HEK293 (cell line): ENCODE data around the gene C4orf36.

ENCODE experiments used
- CTCF ChIA-PET: fragments of 350-600 bp; formaldehyde crosslinking; extraction: SDS; loops from one replicate; lab custom pipeline; 2021; ENCODE audit warnings: antibody characterized with exemption; lab: Yijun Ruan, JAX
- POLR2A ChIA-PET: fragments of 300-600 bp; formaldehyde crosslinking; extraction: SDS; loops from one replicate; lab custom pipeline; 2020; ENCODE audit warnings: antibody characterized with exemption, inconsistent platforms; lab: Yijun Ruan, JAX
- H3K27ac ChIP-seq: fragments of 200-500 bp; sonication (Bioruptor generic); 2 replicates; pipeline ENCODE4 v1.5.1; 2014; ENCODE audit warnings: low read depth, low read length, control low read depth, inconsistent platforms; ENCODE audit errors: extremely low read depth
- H3K36me3 ChIP-seq, 2 experiments: fragments of 200-500 bp in 1 of 2; sonication (Bioruptor generic) in 1 of 2; 1 replicate in 1 of 2; 2 replicates in 1 of 2; pipeline ENCODE4 v1.5.1; 2014 to 2017; ENCODE audit warnings: inconsistent platforms in 2 of 2, low read length in 2 of 2; ENCODE audit not compliant: control insufficient read depth in 2 of 2, insufficient read depth in 1 of 2
- H3K4me1 ChIP-seq: fragments of 200-500 bp; sonication (Bioruptor generic); 2 replicates; pipeline ENCODE4 v1.5.1; 2014; ENCODE audit warnings: mild to moderate bottlenecking, low read length, inconsistent platforms; ENCODE audit not compliant: control insufficient read depth, insufficient read depth
- H3K4me3 ChIP-seq: 2 replicates; pipeline ENCODE4 v1.5.1; 2011; ENCODE audit warnings: low read depth, mild to moderate bottlenecking, control low read depth, low read length, moderate library complexity
- H3K9me3 ChIP-seq: fragments of 200-500 bp; sonication (Bioruptor generic); 2 replicates; pipeline ENCODE4 v1.5.1; 2014; ENCODE audit warnings: low read depth, low read length, inconsistent platforms; ENCODE audit not compliant: control insufficient read depth, insufficient read depth
- GLI2 ChIP-seq: fragments of 450-650 bp; formaldehyde crosslinking; IDR thresholded peaks from 2 replicates; pipeline ENCODE4; 2017; ENCODE audit warnings: missing biosample characterization, missing genetic modification characterization, low read depth, borderline replicate concordance
- GLIS1 ChIP-seq: fragments of 450-650 bp; formaldehyde crosslinking; IDR thresholded peaks from 2 replicates; pipeline ENCODE4 v1.5.1; 2016; ENCODE audit warnings: missing biosample characterization, missing genetic modification characterization
- GLIS2 ChIP-seq: fragments of 450-650 bp; formaldehyde crosslinking; IDR thresholded peaks from 2 replicates; pipeline ENCODE4 v1.5.1; 2016; ENCODE audit warnings: missing biosample characterization, missing genetic modification characterization
- INSM2 ChIP-seq: fragments of 450-650 bp; formaldehyde crosslinking; IDR thresholded peaks from 2 replicates; pipeline ENCODE4 v1.5.1; 2016; ENCODE audit warnings: missing biosample characterization, missing genetic modification characterization
- KLF7 ChIP-seq: fragments of 450-650 bp; formaldehyde crosslinking; IDR thresholded peaks from 2 replicates; pipeline ENCODE4 v1.5.1; 2016; ENCODE audit warnings: missing biosample characterization, missing genetic modification characterization, borderline replicate concordance
- PRDM10 ChIP-seq: fragments of 450-650 bp; formaldehyde crosslinking; IDR thresholded peaks from 2 replicates; pipeline ENCODE4 v1.5.1; 2016; ENCODE audit warnings: missing biosample characterization, missing genetic modification characterization
- PRDM6 ChIP-seq: fragments of 450-650 bp; formaldehyde crosslinking; IDR thresholded peaks from 2 replicates; pipeline ENCODE4 v1.5.1; 2017; ENCODE audit warnings: missing biosample characterization, missing genetic modification characterization
- RBAK ChIP-seq: fragments of 450-650 bp; formaldehyde crosslinking; IDR thresholded peaks from 2 replicates; pipeline ENCODE4 v1.5.1; 2016; ENCODE audit warnings: missing biosample characterization, missing genetic modification characterization
- SALL2 ChIP-seq: fragments of 450-650 bp; formaldehyde crosslinking; IDR thresholded peaks from 2 replicates; pipeline ENCODE4 v1.5.0; 2017; ENCODE audit warnings: missing biosample characterization, mild to moderate bottlenecking, missing genetic modification characterization, borderline replicate concordance
- SCRT2 ChIP-seq: fragments of 450-650 bp; formaldehyde crosslinking; IDR thresholded peaks from 2 replicates; pipeline ENCODE4 v1.5.1; 2016; ENCODE audit warnings: missing biosample characterization, missing genetic modification characterization
- SP3 ChIP-seq: fragments of 450-650 bp; formaldehyde crosslinking; IDR thresholded peaks from 2 replicates; pipeline ENCODE4 v1.5.1; 2016; ENCODE audit warnings: missing biosample characterization, missing genetic modification characterization
- TCF7L2 ChIP-seq: IDR thresholded peaks from 2 replicates; pipeline ENCODE4 v1.6.1; 2011; ENCODE audit warnings: low read depth, mild to moderate bottlenecking, inconsistent platforms, low read length, moderate library complexity, borderline replicate concordance
- YY2 ChIP-seq: fragments of 450-650 bp; formaldehyde crosslinking; IDR thresholded peaks from 2 replicates; pipeline ENCODE4 v1.5.1; 2016; ENCODE audit warnings: missing biosample characterization, missing genetic modification characterization
- ZNF19 ChIP-seq: fragments of 450-650 bp; formaldehyde crosslinking; IDR thresholded peaks from 2 replicates; pipeline ENCODE4; 2016; ENCODE audit warnings: missing biosample characterization, missing genetic modification characterization, low read depth
- ZNF239 ChIP-seq: fragments of 450-650 bp; formaldehyde crosslinking; IDR thresholded peaks from 2 replicates; pipeline ENCODE4 v1.5.1; 2016; ENCODE audit warnings: missing biosample characterization, missing genetic modification characterization
- ZNF324 ChIP-seq: fragments of 450-650 bp; formaldehyde crosslinking; IDR thresholded peaks from 2 replicates; pipeline ENCODE4 v1.5.1; 2016; ENCODE audit warnings: missing biosample characterization, missing genetic modification characterization
- ZNF350 ChIP-seq: fragments of 450-650 bp; formaldehyde crosslinking; IDR thresholded peaks from 2 replicates; pipeline ENCODE4 v1.5.0; 2017; ENCODE audit warnings: missing biosample characterization, mild to moderate bottlenecking, missing genetic modification characterization
- ZNF366 ChIP-seq: fragments of 450-650 bp; formaldehyde crosslinking; conservative IDR thresholded peaks from 2 replicates; pipeline ENCODE4 v1.5.1; 2016; ENCODE audit warnings: missing biosample characterization, missing genetic modification characterization
- ZNF416 ChIP-seq: fragments of 450-650 bp; formaldehyde crosslinking; IDR thresholded peaks from 2 replicates; pipeline ENCODE4 v1.5.1; 2016; ENCODE audit warnings: missing biosample characterization, missing genetic modification characterization
- ZNF426 ChIP-seq: fragments of 450-650 bp; formaldehyde crosslinking; IDR thresholded peaks from 2 replicates; pipeline ENCODE4 v1.5.1; 2017; ENCODE audit warnings: missing biosample characterization, missing genetic modification characterization, mild to moderate bottlenecking, inconsistent platforms, moderate library complexity
- ZNF433 ChIP-seq: fragments of 450-650 bp; formaldehyde crosslinking; IDR thresholded peaks from 2 replicates; pipeline ENCODE4 v1.5.1; 2016; ENCODE audit warnings: missing biosample characterization, missing genetic modification characterization, low read depth
- ZNF549 ChIP-seq: fragments of 450-650 bp; IDR thresholded peaks from 2 replicates; pipeline ENCODE4 v1.5.1; 2018; ENCODE audit warnings: missing biosample characterization, missing genetic modification characterization, mild to moderate bottlenecking, inconsistent platforms, moderate library complexity
- ZNF664 ChIP-seq: fragments of 450-650 bp; formaldehyde crosslinking; IDR thresholded peaks from 2 replicates; pipeline ENCODE4 v1.5.1; 2016; ENCODE audit warnings: missing biosample characterization, missing genetic modification characterization
- ZNF677 ChIP-seq: fragments of 450-650 bp; IDR thresholded peaks from 2 replicates; pipeline ENCODE4 v1.5.0; 2018; ENCODE audit warnings: missing biosample characterization, mild to moderate bottlenecking, missing genetic modification characterization, moderate library complexity
- ZNF692 ChIP-seq: fragments of 450-650 bp; formaldehyde crosslinking; IDR thresholded peaks from 2 replicates; pipeline ENCODE4 v1.5.1; 2016; ENCODE audit warnings: missing biosample characterization, missing genetic modification characterization
- ZNF768 ChIP-seq: fragments of 450-650 bp; formaldehyde crosslinking; IDR thresholded peaks from 2 replicates; pipeline ENCODE4 v1.5.1; 2018; ENCODE audit warnings: missing biosample characterization, mild to moderate bottlenecking, missing genetic modification characterization
- ZNF777 ChIP-seq: fragments of 450-650 bp; formaldehyde crosslinking; IDR thresholded peaks from 2 replicates; pipeline ENCODE4 v1.5.1; 2017; ENCODE audit warnings: missing biosample characterization, missing genetic modification characterization, borderline replicate concordance
- ZNF785 ChIP-seq: fragments of 450-650 bp; formaldehyde crosslinking; IDR thresholded peaks from 2 replicates; pipeline ENCODE4 v1.5.1; 2016; ENCODE audit warnings: missing biosample characterization, missing genetic modification characterization
- ZXDB ChIP-seq: fragments of 450-650 bp; formaldehyde crosslinking; IDR thresholded peaks from 2 replicates; pipeline ENCODE4 v1.5.1; 2016; ENCODE audit warnings: missing biosample characterization, missing genetic modification characterization
- TF ChIP-seq, protein P1 (sequence below): fragments of 450-650 bp; formaldehyde crosslinking; IDR thresholded peaks from 2 replicates; pipeline ENCODE4 v1.5.1; 2017; ENCODE audit warnings: missing biosample characterization, missing genetic modification characterization

C4orf36 gene

DNA sequence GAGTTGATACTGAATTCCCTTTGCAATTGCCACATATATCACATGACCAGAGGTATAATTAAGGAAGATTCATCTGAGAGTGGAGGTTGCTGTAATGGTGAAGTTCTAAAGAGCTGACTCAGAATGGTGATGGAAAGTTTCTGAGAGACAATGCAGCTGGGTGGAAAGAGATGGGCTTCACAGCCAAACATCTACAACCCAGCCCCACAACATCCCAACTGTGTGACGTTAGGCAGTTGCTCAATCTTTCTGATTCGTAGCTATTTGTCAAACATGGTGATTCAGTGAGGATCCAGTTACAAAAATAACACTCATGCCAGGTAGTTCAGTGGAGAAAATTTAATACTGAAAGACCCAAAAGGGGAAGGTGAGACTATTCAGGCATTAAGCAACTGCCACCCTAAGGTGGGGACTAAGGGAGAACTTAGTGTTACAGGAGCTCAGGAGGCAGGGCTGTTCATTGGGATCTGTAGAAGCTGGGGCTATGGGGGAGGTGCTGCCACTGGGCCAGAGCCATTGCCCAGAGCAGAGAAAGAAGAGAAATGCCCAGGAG lies 35.7 kb upstream of the C4orf36 start:
- ChIA-PET CTCF (interaction anchor here (0.6 kb wide), 1 partner anchor 432 kb away, joined by 3 read pairs; no protein-coding TSS in a partner anchor), POLR2A (interaction anchor here (0.6 to 1.7 kb wide), 3 partner anchors 77 to 464 kb away, joined by 3 to 5 read pairs (median 3); no protein-coding TSS in a partner anchor)
- TF ChIP-seq SCRT2 (tag by site-specific recombination), result no peak
- TF ChIP-seq ZNF426 (tag by site-specific recombination), result no peak
- no peak for TF ChIP-seq ZNF433
- TF ChIP-seq ZNF692 (tag by site-specific recombination), result no peak
- TF ChIP-seq INSM2 (tag by site-specific recombination), result peak; percentile 60; the same call in 1 of the 2 replicates
- TF ChIP-seq, protein P1, sequence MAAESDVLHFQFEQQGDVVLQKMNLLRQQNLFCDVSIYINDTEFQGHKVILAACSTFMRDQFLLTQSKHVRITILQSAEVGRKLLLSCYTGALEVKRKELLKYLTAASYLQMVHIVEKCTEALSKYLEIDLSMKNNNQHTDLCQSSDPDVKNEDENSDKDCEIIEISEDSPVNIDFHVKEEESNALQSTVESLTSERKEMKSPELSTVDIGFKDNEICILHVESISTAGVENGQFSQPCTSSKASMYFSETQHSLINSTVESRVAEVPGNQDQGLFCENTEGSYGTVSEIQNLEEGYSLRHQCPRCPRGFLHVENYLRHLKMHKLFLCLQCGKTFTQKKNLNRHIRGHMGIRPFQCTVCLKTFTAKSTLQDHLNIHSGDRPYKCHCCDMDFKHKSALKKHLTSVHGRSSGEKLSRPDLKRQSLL (tag by site-specific recombination), result no peak
- no peak for TF ChIP-seq ZNF677 (tag by site-specific recombination)
- TF ChIP-seq ZNF549 (tag by site-specific recombination), result no peak
- no peak for TF ChIP-seq GLIS1 (tag by site-specific recombination)
- no peak for TF ChIP-seq ZNF416
- TF ChIP-seq KLF7 (tag by site-specific recombination), result no peak
- TF ChIP-seq GLIS2, result no peak
- TF ChIP-seq ZNF785 (tag by site-specific recombination), result no peak
- TF ChIP-seq ZNF350 (tag by site-specific recombination), result no peak
- no peak for TF ChIP-seq GLI2 (tag by site-specific recombination)
- TF ChIP-seq PRDM10 (tag by site-specific recombination), result no peak
- no peak for TF ChIP-seq ZNF239 (tag by site-specific recombination)
- peak; percentile 85 for TF ChIP-seq ZNF366 (tag by site-specific recombination)
- no peak for TF ChIP-seq ZNF768 (tag by site-specific recombination)
- no peak for TF ChIP-seq SALL2 (tag by site-specific recombination)
- TF ChIP-seq RBAK (tag by site-specific recombination), result no peak
- no peak for TF ChIP-seq ZNF664 (tag by site-specific recombination)
- TF ChIP-seq ZNF324, result no peak
- 0 out of 2 replicates have a peak, but pooled peaks have one; percentile 43 for TF ChIP-seq ZXDB (tag by site-specific recombination)
- 0 out of 2 replicates have a peak, but pooled peaks have one; percentile 30 for TF ChIP-seq SP3 (tag by site-specific recombination)
- TF ChIP-seq PRDM6 (tag by site-specific recombination), result peak; percentile 34; the same call in 1 of the 2 replicates
- TF ChIP-seq ZNF777 (tag by site-specific recombination), result no peak
- no peak for TF ChIP-seq TCF7L2
- TF ChIP-seq ZNF19, result no peak
- no peak for TF ChIP-seq YY2 (tag by site-specific recombination)

More for the DNA sequence above, 35.7 kb upstream of the C4orf36 start:
- Histone ChIP-seq H3K4me1 (no peaks in the 10 kb centered on the region), H3K9me3 (no peaks in the 10 kb centered on the region), H3K27ac (no peak overlapping the region), H3K4me3 (no peak overlapping the region), H3K36me3 (no peaks in the 10 kb centered on the region)
